HEK293 (cell line): Measurements from ENCODE around the gene TRIM46.

Source experiments
- AEBP2 ChIP-seq: fragments of 450-650 bp; formaldehyde crosslinking; IDR thresholded peaks from 2 replicates; pipeline ENCODE4 v1.5.1; 2016; ENCODE audit warnings: missing biosample characterization, missing genetic modification characterization, borderline replicate concordance
- BCL11A ChIP-seq: fragments of 450-650 bp; formaldehyde crosslinking; IDR thresholded peaks from 2 replicates; pipeline ENCODE4 v1.5.1; 2016; ENCODE audit warnings: low read depth, missing biosample characterization, missing genetic modification characterization
- BCL11B ChIP-seq: fragments of 450-650 bp; formaldehyde crosslinking; IDR thresholded peaks from 2 replicates; pipeline ENCODE4 v1.5.1; 2016; ENCODE audit warnings: low read depth, missing biosample characterization, missing genetic modification characterization
- BCL6B ChIP-seq: fragments of 450-650 bp; formaldehyde crosslinking; IDR thresholded peaks from 2 replicates; pipeline ENCODE4 v1.5.1; 2017; ENCODE audit warnings: missing biosample characterization, missing genetic modification characterization
- EGR2 ChIP-seq: fragments of 450-650 bp; formaldehyde crosslinking; IDR thresholded peaks from 2 replicates; pipeline ENCODE4 v1.5.1; 2016; ENCODE audit warnings: low read depth, missing biosample characterization, missing genetic modification characterization
- GLIS2 ChIP-seq: fragments of 450-650 bp; formaldehyde crosslinking; IDR thresholded peaks from 2 replicates; pipeline ENCODE4 v1.5.1; 2016; ENCODE audit warnings: missing biosample characterization, missing genetic modification characterization
- KLF9 ChIP-seq: fragments of 450-650 bp; formaldehyde crosslinking; IDR thresholded peaks from 2 replicates; pipeline ENCODE4 v1.5.1; 2016; ENCODE audit warnings: missing biosample characterization, missing genetic modification characterization, low read depth
- PRDM2 ChIP-seq: fragments of 450-650 bp; formaldehyde crosslinking; IDR thresholded peaks from 2 replicates; pipeline ENCODE4 v1.5.1; 2016; ENCODE audit warnings: missing biosample characterization, missing genetic modification characterization, borderline replicate concordance
- SETDB1 ChIP-seq: IDR thresholded peaks from one replicate; pipeline ENCODE4 v1.6.1; 2017; ENCODE audit warnings: mild to moderate bottlenecking, low read length, moderate library complexity, mixed read lengths; ENCODE audit not compliant: insufficient read length
- TRIM28 ChIP-seq: IDR thresholded peaks from 2 replicates; pipeline ENCODE4 v1.6.1; 2011; ENCODE audit warnings: low read length, control low read depth, borderline replicate concordance
- YY1 ChIP-seq: fragments of 450-650 bp; formaldehyde crosslinking; IDR thresholded peaks from 2 replicates; pipeline ENCODE4 v1.5.1; 2018; ENCODE audit warnings: missing biosample characterization, missing genetic modification characterization
- ZBTB20 ChIP-seq: fragments of 450-650 bp; formaldehyde crosslinking; IDR thresholded peaks from 2 replicates; pipeline ENCODE4 v1.5.1; 2016; ENCODE audit warnings: missing biosample characterization, missing genetic modification characterization
- ZFP37 ChIP-seq: fragments of 450-650 bp; formaldehyde crosslinking; IDR thresholded peaks from 2 replicates; pipeline ENCODE4 v1.5.1; 2016; ENCODE audit warnings: missing biosample characterization, missing genetic modification characterization
- ZNF112 ChIP-seq: fragments of 450-650 bp; formaldehyde crosslinking; IDR thresholded peaks from 2 replicates; pipeline ENCODE4 v1.5.0; 2017; ENCODE audit warnings: missing biosample characterization, missing genetic modification characterization
- ZNF121 ChIP-seq: fragments of 450-650 bp; formaldehyde crosslinking; IDR thresholded peaks from 2 replicates; pipeline ENCODE4 v1.5.1; 2016; ENCODE audit warnings: missing biosample characterization, missing genetic modification characterization
- ZNF175 ChIP-seq: fragments of 450-650 bp; formaldehyde crosslinking; IDR thresholded peaks from 2 replicates; pipeline ENCODE4 v1.5.1; 2016; ENCODE audit warnings: missing biosample characterization, missing genetic modification characterization
- ZNF184 ChIP-seq: fragments of 450-650 bp; IDR thresholded peaks from 2 replicates; pipeline ENCODE4 v1.5.1; 2018; ENCODE audit warnings: missing biosample characterization, mild to moderate bottlenecking, missing genetic modification characterization
- ZNF24 ChIP-seq: fragments of 450-650 bp; formaldehyde crosslinking; IDR thresholded peaks from 2 replicates; pipeline ENCODE4 v1.5.1; 2016; ENCODE audit warnings: missing biosample characterization, missing genetic modification characterization
- ZNF311 ChIP-seq: fragments of 450-650 bp; formaldehyde crosslinking; IDR thresholded peaks from 2 replicates; pipeline ENCODE4 v1.5.1; 2017; ENCODE audit warnings: missing biosample characterization, missing genetic modification characterization, borderline replicate concordance
- ZNF426 ChIP-seq: fragments of 450-650 bp; formaldehyde crosslinking; IDR thresholded peaks from 2 replicates; pipeline ENCODE4 v1.5.1; 2017; ENCODE audit warnings: missing biosample characterization, missing genetic modification characterization, mild to moderate bottlenecking, inconsistent platforms, moderate library complexity
- ZNF549 ChIP-seq: fragments of 450-650 bp; IDR thresholded peaks from 2 replicates; pipeline ENCODE4 v1.5.1; 2018; ENCODE audit warnings: missing biosample characterization, missing genetic modification characterization, mild to moderate bottlenecking, inconsistent platforms, moderate library complexity
- ZNF580 ChIP-seq: fragments of 450-650 bp; formaldehyde crosslinking; IDR thresholded peaks from 2 replicates; pipeline ENCODE4 v1.5.1; 2016; ENCODE audit warnings: missing biosample characterization, missing genetic modification characterization
- ZNF621 ChIP-seq: fragments of 450-650 bp; formaldehyde crosslinking; IDR thresholded peaks from 2 replicates; pipeline ENCODE4 v1.5.1; 2017; ENCODE audit warnings: missing biosample characterization, missing genetic modification characterization
- ZNF658 ChIP-seq: fragments of 450-650 bp; formaldehyde crosslinking; IDR thresholded peaks from 2 replicates; pipeline ENCODE4; 2016; ENCODE audit warnings: missing biosample characterization, missing genetic modification characterization
- ZNF677 ChIP-seq: fragments of 450-650 bp; IDR thresholded peaks from 2 replicates; pipeline ENCODE4 v1.5.0; 2018; ENCODE audit warnings: missing biosample characterization, mild to moderate bottlenecking, missing genetic modification characterization, moderate library complexity
- ZNF747 ChIP-seq: fragments of 450-650 bp; formaldehyde crosslinking; IDR thresholded peaks from 2 replicates; pipeline ENCODE4 v1.5.1; 2016; ENCODE audit warnings: missing biosample characterization, missing genetic modification characterization
- ZNF76 ChIP-seq: fragments of 450-650 bp; formaldehyde crosslinking; IDR thresholded peaks from 2 replicates; pipeline ENCODE4; 2016; ENCODE audit warnings: low read depth, missing biosample characterization, missing genetic modification characterization, borderline replicate concordance
- ZNF776 ChIP-seq: fragments of 450-650 bp; formaldehyde crosslinking; IDR thresholded peaks from 2 replicates; pipeline ENCODE4 v1.5.0; 2017; ENCODE audit warnings: missing biosample characterization, missing genetic modification characterization, borderline replicate concordance
- ZNF792 ChIP-seq: fragments of 450-650 bp; formaldehyde crosslinking; IDR thresholded peaks from 2 replicates; pipeline ENCODE4 v1.5.1; 2016; ENCODE audit warnings: missing biosample characterization, missing genetic modification characterization
- ZNF843 ChIP-seq: fragments of 450-650 bp; formaldehyde crosslinking; IDR thresholded peaks from 2 replicates; pipeline ENCODE4 v1.5.1; 2016; ENCODE audit warnings: missing biosample characterization, missing genetic modification characterization
- ZSCAN5A ChIP-seq: fragments of 450-650 bp; formaldehyde crosslinking; IDR thresholded peaks from 2 replicates; pipeline ENCODE4 v1.5.1; 2016; ENCODE audit warnings: missing biosample characterization, missing genetic modification characterization

TRIM46 gene

GRCh38 chr1:155126556-155127104, 47.0 kb upstream of the TRIM46 start (continued):
- TF ChIP-seq ZSCAN5A (tag by site-specific recombination) = no peak
- TF ChIP-seq ZBTB20 (tag by site-specific recombination) = peak; percentile 77
- TF ChIP-seq ZNF175 = no peak
- no peak for TF ChIP-seq ZNF677 (tag by site-specific recombination)
- TF ChIP-seq ZNF747 = no peak
- no peak for TF ChIP-seq ZNF549 (tag by site-specific recombination)
- no peak for TF ChIP-seq BCL11A
- no peak for TF ChIP-seq ZNF776 (tag by site-specific recombination)
- no peak for TF ChIP-seq ZNF658
- TF ChIP-seq ZNF792 (tag by site-specific recombination) = no peak; the same call in 1 of the 2 replicates
- TF ChIP-seq EGR2 (tag by site-specific recombination) = peak; percentile 96
- TF ChIP-seq SETDB1 = no peak
- TF ChIP-seq TRIM28 = no peak
- TF ChIP-seq ZFP37 = no peak
- TF ChIP-seq BCL11B (tag by site-specific recombination) = 0 out of 2 replicates have a peak, but pooled peaks have one; percentile 51
- peak; percentile 72 for TF ChIP-seq ZNF24
- TF ChIP-seq BCL6B = 0 out of 2 replicates have a peak, but pooled peaks have one; percentile 5
- no peak for TF ChIP-seq AEBP2
- TF ChIP-seq ZNF112 (tag by site-specific recombination) = no peak
- no peak for TF ChIP-seq YY1 (tag by site-specific recombination)
- TF ChIP-seq ZNF621 = no peak
- TF ChIP-seq ZNF311 (tag by site-specific recombination) = no peak
- peak; percentile 54 for TF ChIP-seq KLF9 (tag by site-specific recombination)
- TF ChIP-seq ZNF426 (tag by site-specific recombination) = no peak
- TF ChIP-seq PRDM2 = no peak
- no peak for TF ChIP-seq ZNF121 (tag by site-specific recombination)
- no peak for TF ChIP-seq ZNF184
- TF ChIP-seq ZNF580 (tag by site-specific recombination) = no peak
- peak; percentile 8; the same call in 1 of the 2 replicates for TF ChIP-seq ZNF76 (tag by site-specific recombination)
- no peak for TF ChIP-seq GLIS2 (tag by site-specific recombination)
- TF ChIP-seq ZNF843 = no peak
